Measurements from ENCODE around the gene MTX1.

DNA sequence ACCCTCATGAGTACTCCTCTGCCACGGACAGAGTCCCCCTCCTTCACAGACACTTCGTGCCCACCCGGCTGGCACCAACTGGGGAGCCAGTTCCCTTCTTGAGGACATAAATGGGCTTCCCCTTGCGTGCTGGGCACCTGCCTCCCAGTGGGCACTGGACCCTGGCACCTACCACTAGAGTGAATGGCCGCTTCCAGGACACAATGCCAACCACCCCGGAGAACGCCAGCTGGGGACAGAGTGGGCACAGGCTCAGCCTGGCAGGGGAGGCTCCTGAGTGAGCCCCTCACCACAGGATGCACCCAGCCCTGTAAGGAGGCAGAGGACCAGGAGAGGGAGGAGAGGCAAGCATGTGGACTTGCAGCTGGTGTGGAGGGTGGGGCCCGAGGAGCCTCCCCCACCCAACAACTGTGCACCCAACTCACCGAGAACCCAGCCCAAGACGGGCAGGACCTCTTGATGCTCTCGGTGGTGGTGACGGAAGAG lies 45.8 kb downstream of the MTX1 start:
- TF ChIP-seq, protein P1, sequence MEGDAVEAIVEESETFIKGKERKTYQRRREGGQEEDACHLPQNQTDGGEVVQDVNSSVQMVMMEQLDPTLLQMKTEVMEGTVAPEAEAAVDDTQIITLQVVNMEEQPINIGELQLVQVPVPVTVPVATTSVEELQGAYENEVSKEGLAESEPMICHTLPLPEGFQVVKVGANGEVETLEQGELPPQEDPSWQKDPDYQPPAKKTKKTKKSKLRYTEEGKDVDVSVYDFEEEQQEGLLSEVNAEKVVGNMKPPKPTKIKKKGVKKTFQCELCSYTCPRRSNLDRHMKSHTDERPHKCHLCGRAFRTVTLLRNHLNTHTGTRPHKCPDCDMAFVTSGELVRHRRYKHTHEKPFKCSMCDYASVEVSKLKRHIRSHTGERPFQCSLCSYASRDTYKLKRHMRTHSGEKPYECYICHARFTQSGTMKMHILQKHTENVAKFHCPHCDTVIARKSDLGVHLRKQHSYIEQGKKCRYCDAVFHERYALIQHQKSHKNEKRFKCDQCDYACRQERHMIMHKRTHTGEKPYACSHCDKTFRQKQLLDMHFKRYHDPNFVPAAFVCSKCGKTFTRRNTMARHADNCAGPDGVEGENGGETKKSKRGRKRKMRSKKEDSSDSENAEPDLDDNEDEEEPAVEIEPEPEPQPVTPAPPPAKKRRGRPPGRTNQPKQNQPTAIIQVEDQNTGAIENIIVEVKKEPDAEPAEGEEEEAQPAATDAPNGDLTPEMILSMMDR (IDR thresholded peaks at IDR 0.05; ENCODE audit: insufficient read depth, low read length) = no peak
- no peak for TF ChIP-seq POLR2AphosphoS5 (IDR thresholded peaks at IDR 0.05; ENCODE audit: low read depth)
- no peak for TF ChIP-seq GABPA (IDR thresholded peaks at IDR 0.05; ENCODE audit: low read depth)
- TF ChIP-seq, protein P2, sequence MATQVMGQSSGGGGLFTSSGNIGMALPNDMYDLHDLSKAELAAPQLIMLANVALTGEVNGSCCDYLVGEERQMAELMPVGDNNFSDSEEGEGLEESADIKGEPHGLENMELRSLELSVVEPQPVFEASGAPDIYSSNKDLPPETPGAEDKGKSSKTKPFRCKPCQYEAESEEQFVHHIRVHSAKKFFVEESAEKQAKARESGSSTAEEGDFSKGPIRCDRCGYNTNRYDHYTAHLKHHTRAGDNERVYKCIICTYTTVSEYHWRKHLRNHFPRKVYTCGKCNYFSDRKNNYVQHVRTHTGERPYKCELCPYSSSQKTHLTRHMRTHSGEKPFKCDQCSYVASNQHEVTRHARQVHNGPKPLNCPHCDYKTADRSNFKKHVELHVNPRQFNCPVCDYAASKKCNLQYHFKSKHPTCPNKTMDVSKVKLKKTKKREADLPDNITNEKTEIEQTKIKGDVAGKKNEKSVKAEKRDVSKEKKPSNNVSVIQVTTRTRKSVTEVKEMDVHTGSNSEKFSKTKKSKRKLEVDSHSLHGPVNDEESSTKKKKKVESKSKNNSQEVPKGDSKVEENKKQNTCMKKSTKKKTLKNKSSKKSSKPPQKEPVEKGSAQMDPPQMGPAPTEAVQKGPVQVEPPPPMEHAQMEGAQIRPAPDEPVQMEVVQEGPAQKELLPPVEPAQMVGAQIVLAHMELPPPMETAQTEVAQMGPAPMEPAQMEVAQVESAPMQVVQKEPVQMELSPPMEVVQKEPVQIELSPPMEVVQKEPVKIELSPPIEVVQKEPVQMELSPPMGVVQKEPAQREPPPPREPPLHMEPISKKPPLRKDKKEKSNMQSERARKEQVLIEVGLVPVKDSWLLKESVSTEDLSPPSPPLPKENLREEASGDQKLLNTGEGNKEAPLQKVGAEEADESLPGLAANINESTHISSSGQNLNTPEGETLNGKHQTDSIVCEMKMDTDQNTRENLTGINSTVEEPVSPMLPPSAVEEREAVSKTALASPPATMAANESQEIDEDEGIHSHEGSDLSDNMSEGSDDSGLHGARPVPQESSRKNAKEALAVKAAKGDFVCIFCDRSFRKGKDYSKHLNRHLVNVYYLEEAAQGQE (IDR thresholded peaks at IDR 0.05; ENCODE audit: insufficient replicate concordance, low read depth) = no peak
- no peak for TF ChIP-seq SPI1 (IDR thresholded peaks at IDR 0.05; ENCODE audit: borderline replicate concordance, low read depth)

All from HL-60 (cell line).